Neural progenitor cell (in vitro differentiated cells): Measurements from ENCODE around the gene ASB1.

ENCODE experiments used
- CTCF ChIP-seq: fragments of 200-600 bp; sonication (generic); IDR thresholded peaks from 2 replicates; pipeline ENCODE4 v1.5.1; 2017; ENCODE audit warnings: antibody characterized with exemption, mild to moderate bottlenecking
- EZH2 ChIP-seq: fragments of 200-600 bp; sonication (generic); IDR thresholded peaks from 2 replicates; pipeline ENCODE4 v1.6.1; 2017; ENCODE audit warnings: antibody characterized with exemption, mild to moderate bottlenecking, moderate library complexity
- EZH2phosphoT487 ChIP-seq: fragments of 200-600 bp; sonication (generic); IDR thresholded peaks from 2 replicates; pipeline ENCODE4 v1.6.1; 2017; ENCODE audit warnings: antibody characterized with exemption

- no peak for TF ChIP-seq CTCF
- no peak for TF ChIP-seq EZH2phosphoT487
- TF ChIP-seq EZH2: no peak
Measured at GRCh38 chr2:238494573-238494961, 67.8 kb downstream of the ASB1 start.
